Hippocampal formation (tissue), 2 donors: ENCODE measurements around the gene AAK1.

ENCODE experiments used
- DNase-seq, 2 donors: peaks; one replicate each; lab custom pipeline; 2025; lab: John Stamatoyannopoulos, UW

Gene AAK1

GRCh38 chr2:69491864-69492263 lies 151.7 kb downstream of the AAK1 start:
- DNase-seq: no peak

DNA sequence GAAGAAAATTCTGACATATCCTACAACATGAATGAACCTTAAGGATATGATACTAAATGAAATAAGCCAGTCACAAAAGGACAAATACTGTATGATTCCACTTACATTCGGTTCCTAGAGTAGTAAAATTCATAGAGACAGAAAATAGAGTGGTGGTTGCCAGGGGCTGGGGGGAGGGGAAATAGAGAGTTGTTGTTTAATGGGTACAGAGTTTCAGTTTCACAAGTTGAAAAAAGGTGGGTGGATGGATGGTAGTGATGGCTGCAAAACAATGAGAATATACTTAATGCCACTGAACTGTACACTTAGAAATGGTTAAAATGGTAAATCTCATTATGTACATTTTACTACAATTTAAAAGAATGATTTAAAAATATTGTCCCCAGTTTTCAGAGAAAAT lies 153.1 kb downstream of the AAK1 start:
- DNase-seq: no peak

DNA sequence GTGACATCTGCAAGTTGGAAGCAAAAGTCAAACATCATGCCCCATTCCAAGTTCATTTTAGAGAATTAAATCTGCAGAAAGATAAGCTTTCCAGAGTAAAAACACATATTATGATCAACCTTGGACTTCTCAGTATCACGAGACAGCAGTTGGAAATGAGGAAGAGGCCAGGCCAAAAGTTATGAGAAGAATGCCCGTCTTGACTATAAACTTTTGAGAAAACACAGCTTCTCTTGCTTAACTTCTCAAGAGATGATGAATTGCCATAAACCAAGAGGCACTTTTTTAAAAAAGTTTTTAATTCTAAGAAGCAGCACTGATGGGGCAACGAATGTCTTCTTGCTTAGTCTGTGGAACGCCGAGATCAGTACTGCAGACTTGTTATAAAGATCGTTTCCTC lies 153.7 kb downstream of the AAK1 start:
- DNase-seq: no peak

- DNase-seq: no peak
Measured at GRCh38 chr2:69483696-69484095, 159.8 kb downstream of the AAK1 start.

- DNase-seq: no peak
Measured at GRCh38 chr2:69483024-69483423, 160.5 kb downstream of the AAK1 start.

GRCh38 chr2:69482471-69482870 lies 161.1 kb downstream of the AAK1 start:
- no peak for DNase-seq

- no peak for DNase-seq
Measured at GRCh38 chr2:69481421-69481820, 162.1 kb downstream of the AAK1 start.

GRCh38 chr2:69477627-69478026 lies 165.9 kb downstream of the AAK1 start:
- no peak for DNase-seq

DNA sequence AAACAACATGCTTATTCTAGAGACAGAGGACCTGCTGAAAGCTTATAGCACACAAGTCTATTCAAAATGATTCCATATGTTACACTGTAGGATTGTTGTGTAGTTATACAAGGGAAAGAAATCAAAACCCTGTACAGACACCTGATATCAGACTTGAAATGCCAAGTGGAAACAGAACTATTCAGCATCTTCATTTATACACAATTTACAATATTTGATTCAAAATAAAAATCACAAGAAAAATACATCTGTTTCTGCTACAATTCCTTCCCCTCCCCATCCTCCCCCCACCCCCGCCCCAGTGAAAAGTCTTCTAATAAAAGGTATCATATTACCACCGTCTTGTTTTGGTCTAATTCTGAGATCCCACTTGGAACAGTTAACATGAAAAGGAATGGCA lies 168.9 kb downstream of the AAK1 start:
- no peak for DNase-seq

GRCh38 chr2:69471793-69472192 lies 171.7 kb downstream of the AAK1 start:
- DNase-seq: no peak

DNA sequence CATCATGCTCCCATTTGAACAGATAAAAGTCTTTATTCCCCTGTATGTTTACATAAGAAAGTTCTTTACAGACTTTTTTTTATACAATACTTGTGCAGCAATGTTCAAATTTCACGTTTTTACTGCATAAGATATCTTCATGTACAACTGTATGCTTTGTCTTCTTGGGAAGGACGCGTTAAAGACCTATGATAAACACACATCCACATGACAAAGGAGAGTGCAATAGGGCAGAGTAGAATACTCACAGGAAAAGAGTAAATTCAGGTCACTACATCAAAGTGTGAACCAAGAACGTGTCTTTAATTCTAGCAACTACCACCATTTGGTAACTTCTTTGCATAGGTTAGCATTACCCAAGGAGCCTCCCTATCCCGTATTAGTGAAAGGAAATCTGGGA lies 172.6 kb downstream of the AAK1 start:
- no peak for DNase-seq

- no peak for DNase-seq
Measured at GRCh38 chr2:69469784-69470183, 173.8 kb downstream of the AAK1 start.

DNA sequence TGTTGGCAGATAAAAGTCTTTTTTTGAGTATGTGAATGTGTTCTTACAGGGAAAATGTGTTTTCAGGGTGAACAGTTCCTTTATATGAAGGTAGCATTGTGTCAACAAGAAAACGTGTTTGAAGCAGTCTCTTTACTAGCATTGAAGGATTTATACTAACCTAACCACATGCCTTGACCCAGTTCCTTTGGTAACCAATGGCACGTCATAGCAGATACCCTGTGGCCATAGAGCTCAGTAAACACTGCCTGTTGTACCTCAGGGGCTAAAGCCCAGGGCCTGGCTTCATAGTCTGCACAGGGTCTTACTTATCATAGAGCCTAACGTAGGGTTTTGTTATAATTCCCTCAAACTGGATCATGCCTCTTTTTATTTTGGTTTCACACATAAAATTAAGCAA lies 174.2 kb downstream of the AAK1 start:
- DNase-seq: no peak

DNA sequence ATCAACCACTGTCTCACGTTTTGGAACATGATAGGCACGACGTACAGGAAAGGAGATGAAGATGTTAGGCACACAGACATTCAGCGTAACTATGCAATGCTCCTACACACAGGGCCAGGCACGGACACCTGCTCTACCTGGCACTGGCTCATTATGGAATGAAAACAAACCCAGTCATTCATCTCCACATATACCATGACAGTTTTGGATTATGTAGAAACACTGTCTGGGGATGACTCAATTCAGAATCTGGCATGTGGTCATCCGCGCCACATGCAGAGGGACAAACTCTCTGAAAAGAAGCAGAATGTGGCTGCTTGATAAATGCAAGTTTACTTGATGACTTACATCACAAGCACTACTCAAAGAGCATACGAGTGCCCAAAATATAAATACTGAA lies 176.8 kb downstream of the AAK1 start:
- DNase-seq: no peak

DNA sequence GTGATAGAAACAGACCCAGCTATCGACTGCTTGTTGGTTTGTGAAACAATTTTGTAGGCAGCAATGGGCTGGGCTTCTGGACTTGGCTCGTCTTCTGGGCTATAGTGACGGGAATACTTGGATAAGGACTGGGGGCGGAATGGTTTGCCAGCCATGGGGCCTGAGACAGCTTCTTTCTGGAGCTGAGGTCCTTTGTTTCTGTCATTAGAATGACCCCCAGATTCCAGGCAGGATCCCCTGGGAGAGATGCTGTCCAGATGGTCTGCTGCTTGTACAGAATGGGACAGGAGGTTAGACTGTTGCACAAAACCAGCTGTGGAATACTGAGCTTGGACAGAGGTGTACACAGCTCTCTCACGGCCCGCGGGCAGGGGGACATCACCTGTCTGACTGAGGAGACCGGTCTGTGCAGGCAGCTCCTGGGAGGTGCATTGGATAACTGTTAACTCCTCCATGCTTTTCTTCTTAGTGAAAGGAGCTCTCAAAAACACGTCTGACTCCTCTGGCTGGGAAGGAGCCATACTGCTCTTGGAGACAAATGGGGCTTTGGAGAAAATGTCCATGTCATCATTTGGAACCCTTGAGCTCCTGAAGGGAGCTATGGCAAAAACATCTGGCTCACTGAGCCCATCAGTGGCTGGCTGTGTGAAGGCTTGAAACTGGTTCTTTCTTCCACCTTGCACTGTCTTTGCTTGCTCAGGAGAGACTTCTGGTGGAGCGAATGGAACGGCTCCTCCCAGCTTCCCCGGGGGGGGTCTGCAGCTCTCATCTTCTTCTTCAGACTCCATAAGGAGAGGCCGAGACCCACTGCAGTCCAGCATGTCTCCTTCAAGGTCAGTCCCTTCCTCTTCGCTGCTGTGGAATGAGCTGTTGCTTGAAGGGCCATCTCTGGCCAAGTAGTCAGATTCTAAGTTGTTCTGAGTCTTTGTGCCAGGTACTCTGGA lies 177.8 kb downstream of the AAK1 start:
- no peak for DNase-seq

- no peak for DNase-seq
Measured at GRCh38 chr2:69464575-69464974, 179.0 kb downstream of the AAK1 start.

GRCh38 chr2:69462780-69463179 lies 180.8 kb downstream of the AAK1 start:
- DNase-seq: no peak

GRCh38 chr2:69461404-69461803 lies 182.1 kb downstream of the AAK1 start:
- DNase-seq: no peak

DNA sequence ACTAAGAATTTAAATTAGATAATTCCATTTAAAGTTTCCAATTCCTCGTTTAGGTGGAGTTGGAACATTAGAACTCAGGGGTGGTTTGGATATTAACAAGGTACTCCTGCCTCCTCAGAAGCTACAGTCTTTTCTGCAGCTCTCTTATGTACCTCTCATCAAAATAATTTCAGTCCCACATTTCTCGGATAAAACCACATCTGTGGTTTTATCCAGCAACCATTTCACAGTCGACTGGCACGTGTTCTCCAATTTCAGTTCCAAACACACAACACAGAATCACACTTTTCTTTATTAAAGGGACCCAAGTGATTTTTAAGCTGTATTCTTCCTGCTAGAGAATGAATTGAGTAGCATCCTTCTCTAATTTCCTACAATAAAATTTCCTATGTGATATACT lies 183.6 kb downstream of the AAK1 start:
- DNase-seq: no peak

GRCh38 chr2:69456950-69457445 lies 186.5 kb downstream of the AAK1 start:
- DNase-seq: no peak

- no peak for DNase-seq
Measured at GRCh38 chr2:69456154-69456553, 187.4 kb downstream of the AAK1 start.

GRCh38 chr2:69454976-69455375 lies 188.6 kb downstream of the AAK1 start:
- DNase-seq: no peak

DNA sequence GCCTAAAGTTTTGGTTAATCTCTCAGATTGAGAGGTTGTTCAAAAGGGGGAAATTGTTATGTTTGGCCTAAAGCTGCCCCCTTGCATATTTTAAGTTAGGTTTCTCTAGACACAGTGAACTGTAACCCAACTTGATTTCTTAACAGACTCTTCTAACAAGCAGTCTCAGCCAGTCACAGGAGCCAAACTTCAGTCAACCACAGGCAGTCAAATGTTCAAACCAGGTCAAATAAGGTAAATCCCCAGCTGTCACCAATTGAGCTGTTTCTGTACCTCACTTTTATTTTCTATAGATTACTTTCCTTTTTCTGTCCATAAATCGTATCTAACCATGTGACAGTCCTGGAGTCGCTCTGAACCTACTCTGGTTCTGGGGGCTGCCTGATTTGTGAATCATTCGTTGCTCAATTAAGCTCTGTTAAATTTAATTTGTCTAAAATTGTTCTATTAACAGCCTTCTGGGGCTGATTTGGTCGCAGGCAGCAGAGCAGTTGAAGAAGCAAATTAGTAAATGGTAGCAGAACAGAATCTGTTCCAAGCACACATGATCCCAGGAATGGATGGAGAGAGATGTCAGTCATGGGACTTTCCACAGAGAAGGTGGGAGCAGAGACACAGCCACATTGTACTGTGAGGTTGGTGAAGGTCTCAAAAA lies 189.9 kb downstream of the AAK1 start:
- DNase-seq: no peak
